Activated CD4-positive, CD25-positive, alpha-beta regulatory T cell treated with anti-CD3 and anti-CD28 coated beads, Interleukin-2, amount 50 U/mL, for 16 hours (primary cell): Measurements from ENCODE around the gene CIDEB.
A peak's percentile ranks its signal among the peaks of the same experiment; 100 is the strongest.
"Not testable (repeated sequence)": the region's sequence is repeated elsewhere in the genome, so short reads cannot be mapped to it uniquely, and the experiment has no call there.

Source experiments
- DNase-seq: peaks from one replicate; pipeline ENCODE4 v3.0.0-alpha.2; 2020; ENCODE audit warnings: low read depth, low spot score

The CIDEB gene

GRCh38 chr14:24307575-24308341 lies at the start of gene CIDEB:
CIDEB (minus strand) TSS chr14:24307977; CDS start chr14:24307858, 119 bp downstream.
- DNase-seq: peak; percentile 33

GRCh38 chr14:24356208-24356607 lies 48.4 kb upstream of the CIDEB start:
- DNase-seq: no peak

GRCh38 chr14:24355009-24355408 lies 47.2 kb upstream of the CIDEB start:
- no peak for DNase-seq

GRCh38 chr14:24354482-24354825 lies 46.7 kb upstream of the CIDEB start:
- DNase-seq: not testable (repeated sequence)

- no peak for DNase-seq
Measured at GRCh38 chr14:24353559-24354481, 46.0 kb upstream of the CIDEB start.

- DNase-seq: no peak
Measured at GRCh38 chr14:24351517-24351916, 43.7 kb upstream of the CIDEB start.

- DNase-seq: no peak
Measured at GRCh38 chr14:24349742-24350141, 42.0 kb upstream of the CIDEB start.

GRCh38 chr14:24348186-24348585 lies 40.4 kb upstream of the CIDEB start:
- DNase-seq: no peak

- no peak for DNase-seq
Measured at GRCh38 chr14:24347134-24347533, 39.4 kb upstream of the CIDEB start.

- DNase-seq: no peak
Measured at GRCh38 chr14:24343795-24344660, 36.3 kb upstream of the CIDEB start.

GRCh38 chr14:24342889-24343288 lies 35.1 kb upstream of the CIDEB start:
- DNase-seq: no peak

- DNase-seq: no peak
Measured at GRCh38 chr14:24340606-24341005, 32.8 kb upstream of the CIDEB start.

- peak; percentile 46 for DNase-seq
Measured at GRCh38 chr14:24339284-24340151, 31.7 kb upstream of the CIDEB start, which contains the start of gene RIPK3. RIPK3 (minus strand) TSS chr14:24339991; CDS start chr14:24339826, 165 bp downstream.

GRCh38 chr14:24338843-24339242 lies 31.1 kb upstream of the CIDEB start:
- DNase-seq: no peak

- no peak for DNase-seq
Measured at GRCh38 chr14:24337824-24338175, 30.0 kb upstream of the CIDEB start.

GRCh38 chr14:24337144-24337823 lies 29.5 kb upstream of the CIDEB start:
- no peak for DNase-seq

GRCh38 chr14:24335461-24336171 lies 27.8 kb upstream of the CIDEB start:
- DNase-seq: no peak

- no peak for DNase-seq
Measured at GRCh38 chr14:24334431-24335291, 26.9 kb upstream of the CIDEB start, which contains the start of gene ADCY4. ADCY4 (minus strand) TSS chr14:24335071; CDS start chr14:24334652, 419 bp downstream.
